DMS 273 treated with DMSO at 0.1 percent for 48 hours (cell line): ENCODE measurements around the gene FOXD1.
"Not testable (repeated sequence)": the region's sequence is repeated elsewhere in the genome, so short reads cannot be mapped to it uniquely, and the experiment has no call there.

Experiments
- DNase-seq: peaks from one replicate; lab custom pipeline; 2025; lab: John Stamatoyannopoulos, UW

FOXD1 gene

GRCh38 chr5:73464016-73464745 is 15.6 kb upstream of the FOXD1 start:
- DNase-seq: no peak

GRCh38 chr5:73460133-73460532 is 11.6 kb upstream of the FOXD1 start:
- DNase-seq: no peak

GRCh38 chr5:73459366-73459765 is 10.8 kb upstream of the FOXD1 start:
- no peak for DNase-seq

GRCh38 chr5:73456462-73456861 is 7.9 kb upstream of the FOXD1 start:
- not testable (repeated sequence) for DNase-seq

GRCh38 chr5:73454379-73455036 is 5.9 kb upstream of the FOXD1 start:
- DNase-seq: peak; percentile 49

- no peak for DNase-seq
Observed at GRCh38 chr5:73452215-73452614, 3.6 kb upstream of the FOXD1 start.

GRCh38 chr5:73451224-73452130 is 2.9 kb upstream of the FOXD1 start:
- no peak for DNase-seq

- DNase-seq: no peak
Observed at GRCh38 chr5:73450672-73451223, 2.2 kb upstream of the FOXD1 start.

- no peak for DNase-seq
Observed at GRCh38 chr5:73450137-73450536, 1.6 kb upstream of the FOXD1 start.

- DNase-seq: peak; percentile 31
Observed at GRCh38 chr5:73447530-73448462, 781 bp downstream of the FOXD1 start.

GRCh38 chr5:73446631-73447529 is 1.7 kb downstream of the FOXD1 start:
- DNase-seq: no peak

- no peak for DNase-seq
Observed at GRCh38 chr5:73445665-73446630, 2.6 kb downstream of the FOXD1 start.

GRCh38 chr5:73444499-73445438 is 3.8 kb downstream of the FOXD1 start:
- no peak for DNase-seq

GRCh38 chr5:73443829-73444498 is 4.6 kb downstream of the FOXD1 start:
- DNase-seq: no peak

GRCh38 chr5:73442996-73443627 is 5.5 kb downstream of the FOXD1 start:
- no peak for DNase-seq

- no peak for DNase-seq
Observed at GRCh38 chr5:73442231-73442811, 6.3 kb downstream of the FOXD1 start.
